Muscle layer of duodenum (tissue), 2 donors: ENCODE results near the gene OR52N4.

Source experiments
- H3K27ac ChIP-seq: one replicate; pipeline ENCODE4 v1.7.0; 2013; ENCODE audit warnings: mild to moderate bottlenecking, low read length
- H3K27me3 ChIP-seq: one replicate; pipeline ENCODE4 v1.7.0; 2013; ENCODE audit warnings: low read depth, mild to moderate bottlenecking, control low read depth, low read length
- H3K36me3 ChIP-seq, 2 donors: one replicate each; pipeline ENCODE4 v1.7.0; 2013; ENCODE audit warnings: low read length in 2 of 2, control low read depth in 1 of 2, mild to moderate bottlenecking in 1 of 2; ENCODE audit not compliant: insufficient read depth in 2 of 2, control insufficient read depth in 1 of 2
- H3K4me1 ChIP-seq, 2 donors: one replicate each; pipeline ENCODE4 v1.7.0; 2013; ENCODE audit warnings: low read length in 2 of 2, mild to moderate bottlenecking in 2 of 2, control low read depth in 1 of 2, moderate library complexity in 1 of 2; ENCODE audit not compliant: insufficient read depth in 2 of 2, control insufficient read depth in 1 of 2
- H3K4me3 ChIP-seq, 2 donors: one replicate each; pipeline ENCODE4 v1.7.0; 2013; ENCODE audit warnings: low read length in 2 of 2, low read depth in 1 of 2, mild to moderate bottlenecking in 1 of 2
- H3K9me3 ChIP-seq, 2 donors: one replicate each; pipeline ENCODE4 v1.7.0; 2013; ENCODE audit warnings: low read length in 2 of 2, control low read depth in 1 of 2, mild to moderate bottlenecking in 1 of 2; ENCODE audit not compliant: control insufficient read depth in 1 of 2
- donor health status: healthy.

The OR52N4 gene

GRCh38 chr11:5737670-5738392, 16.2 kb upstream of the OR52N4 start:
- no peak overlapping the region for H3K4me3 ChIP-seq
- no peaks in the 10 kb centered on the region for H3K27me3 ChIP-seq
- H3K27ac ChIP-seq = no peak overlapping the region
- no peaks in the 10 kb centered on the region for H3K4me1 ChIP-seq
- no peaks in the 10 kb centered on the region for H3K36me3 ChIP-seq
- H3K9me3 ChIP-seq = peaks cover 0 to 6% of the 10 kb centered on the region in 2 donors

DNA sequence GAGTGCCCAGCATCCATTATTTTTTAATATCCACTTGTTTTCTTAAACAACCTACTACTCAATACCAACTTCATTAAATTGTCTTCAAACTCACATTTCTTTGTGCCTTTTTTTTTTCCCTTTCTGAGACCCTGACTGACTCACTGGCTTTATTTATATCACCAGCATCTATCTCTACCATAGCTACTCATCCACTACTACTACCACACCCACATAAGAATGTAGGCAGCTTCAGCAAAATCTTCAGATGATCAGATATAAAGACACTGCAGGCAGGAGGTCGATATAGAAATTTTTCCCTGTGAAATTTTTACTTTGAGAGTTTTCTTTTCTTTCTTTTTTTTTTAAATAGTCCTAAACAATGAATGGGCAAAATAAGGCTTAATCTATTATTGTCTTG, 15.6 kb upstream of the OR52N4 start:
- H3K4me1 ChIP-seq = no peaks in the 10 kb centered on the region
- no peaks in the 10 kb centered on the region for H3K27me3 ChIP-seq
- no peaks in the 10 kb centered on the region for H3K36me3 ChIP-seq
- H3K27ac ChIP-seq = no peak overlapping the region
- H3K4me3 ChIP-seq = no peak overlapping the region
- H3K9me3 ChIP-seq = peaks cover 0 to 6% of the 10 kb centered on the region in 2 donors

DNA sequence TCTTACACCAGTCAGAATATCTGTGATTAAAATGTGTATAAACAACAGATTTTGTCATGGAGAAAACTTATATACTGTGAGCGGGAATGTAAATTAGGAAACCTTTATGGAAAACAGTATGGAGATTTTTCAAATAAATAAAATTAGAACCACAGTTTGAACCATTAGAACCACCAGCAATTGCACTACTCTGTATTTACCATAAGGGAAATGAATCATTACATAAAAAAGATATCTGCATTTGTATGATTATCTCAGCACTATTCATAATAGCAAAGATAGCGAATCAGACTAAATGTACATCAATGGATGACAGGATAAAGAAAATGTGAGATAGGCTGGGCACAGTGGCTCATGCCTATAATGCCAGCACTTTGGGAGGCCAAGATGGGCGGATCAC, 7.4 kb upstream of the OR52N4 start:
- Histone ChIP-seq H3K36me3 (no peaks in the 10 kb centered on the region), H3K9me3 (peaks cover 0 to 1% of the 10 kb centered on the region in 2 donors), H3K27ac (no peak overlapping the region), H3K27me3 (no peaks in the 10 kb centered on the region), H3K4me3 (no peak overlapping the region), H3K4me1 (no peaks in the 10 kb centered on the region)

- Histone ChIP-seq H3K4me1 (no peaks in the 10 kb centered on the region), H3K27me3 (no peaks in the 10 kb centered on the region), H3K9me3 (no peaks in the 10 kb centered on the region), H3K27ac (no peak overlapping the region), H3K4me3 (no peak overlapping the region), H3K36me3 (no peaks in the 10 kb centered on the region)
These were observed 4.2 kb upstream of the OR52N4 start for GRCh38 chr11:5749836-5750235.

- no peaks in the 10 kb centered on the region for H3K9me3 ChIP-seq
These were observed 13.0 kb downstream of the OR52N4 start for GRCh38 chr11:5767056-5767455.

DNA sequence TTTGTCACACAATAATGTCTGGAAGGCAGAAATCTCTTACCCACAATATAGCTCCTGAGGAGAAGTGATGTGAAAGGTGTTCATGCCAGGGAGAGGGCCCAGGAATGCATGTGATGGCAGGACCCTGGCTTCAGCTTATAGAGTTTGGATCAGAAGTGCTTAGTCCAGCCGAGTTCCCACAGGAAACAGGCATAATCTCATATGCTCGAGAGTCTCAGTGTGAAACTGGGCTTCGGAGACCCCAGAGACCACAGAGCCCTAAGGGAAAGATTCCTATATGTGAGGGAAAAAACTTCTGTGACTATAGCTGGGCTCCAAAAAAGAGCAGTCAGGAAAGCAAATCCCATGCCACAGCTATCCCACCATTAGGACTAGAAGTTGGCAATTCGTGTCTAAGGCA, 29.2 kb downstream of the OR52N4 start, which contains the start of gene OR52N5:
OR52N5 (minus strand) TSS at position 101 of the 400 bp plus-strand sequence. CDS start 4,721 bp downstream, outside the sequence.
- no peak within 1 kb of the TSS for H3K4me3 ChIP-seq
- H3K27ac ChIP-seq = no peak within 1 kb of the TSS
- H3K36me3 ChIP-seq = no peaks in the 10 kb centered on the region
- H3K9me3 ChIP-seq = no peaks in the 10 kb centered on the region
- H3K4me1 ChIP-seq = no peaks in the 10 kb centered on the region
- no peaks in the 10 kb centered on the region for H3K27me3 ChIP-seq

More at GRCh38 chr11:5767056-5767455, 13.0 kb downstream of the OR52N4 start:
- H3K36me3 ChIP-seq = no peaks in the 10 kb centered on the region
- no peaks in the 10 kb centered on the region for H3K27me3 ChIP-seq
- H3K4me1 ChIP-seq = no peaks in the 10 kb centered on the region
- H3K27ac ChIP-seq = no peak overlapping the region
- no peak overlapping the region for H3K4me3 ChIP-seq

- Histone ChIP-seq H3K36me3 (no peaks in the 10 kb centered on the region), H3K9me3 (no peaks in the 10 kb centered on the region), H3K27me3 (no peaks in the 10 kb centered on the region), H3K4me3 (no peak within 1 kb of the TSS), H3K27ac (no peak within 1 kb of the TSS), H3K4me1 (no peaks in the 10 kb centered on the region)
These were observed 37.1 kb downstream of the OR52N4 start, which contains the start of gene OR52N1 for GRCh38 chr11:5791165-5791564. Gene OR52N1 (minus strand): TSS chr11:5791265. CDS start chr11:5788816, 2,449 bp downstream.

DNA sequence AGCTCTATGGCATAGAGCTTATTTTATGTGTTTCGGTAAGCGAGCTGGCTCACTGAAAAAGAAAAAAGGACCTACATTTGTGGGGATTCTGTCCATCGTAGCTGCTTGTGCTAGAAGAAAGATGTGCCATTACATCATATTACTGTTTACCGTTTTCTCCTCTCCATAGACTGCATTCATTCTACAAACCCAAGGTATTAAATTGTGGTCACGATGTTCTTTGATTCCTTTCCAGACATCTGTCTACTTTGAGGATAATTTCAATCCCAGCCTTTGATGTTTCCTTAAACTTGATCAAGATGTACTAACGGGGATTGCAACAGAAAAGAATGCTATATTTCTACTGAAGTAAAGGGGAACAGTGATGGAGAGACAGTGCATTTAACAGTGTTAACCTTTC, 42.5 kb downstream of the OR52N4 start:
- Histone ChIP-seq H3K4me1 (no peaks in the 10 kb centered on the region), H3K36me3 (no peaks in the 10 kb centered on the region), H3K4me3 (no peak overlapping the region), H3K27ac (no peak overlapping the region), H3K9me3 (no peaks in the 10 kb centered on the region), H3K27me3 (no peaks in the 10 kb centered on the region)

DNA sequence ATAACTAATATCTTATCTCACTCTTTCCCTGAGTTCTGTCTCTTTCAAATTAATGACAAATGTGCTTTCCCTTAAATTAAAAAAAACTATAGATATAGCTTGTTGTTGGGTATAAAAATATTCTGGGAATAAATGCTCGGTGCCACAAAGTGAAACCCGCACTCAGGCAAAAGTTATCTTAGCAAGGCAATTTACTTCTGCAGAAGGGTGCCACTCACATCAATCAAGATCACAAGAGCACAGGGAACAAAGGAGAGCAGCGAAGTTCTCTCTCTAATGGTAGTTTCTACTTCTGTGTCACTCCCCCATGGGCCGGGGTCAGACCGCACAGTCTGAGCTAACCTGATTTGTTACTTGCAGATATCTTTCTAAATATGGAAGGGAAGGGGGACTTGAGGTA, 49.9 kb downstream of the OR52N4 start:
- H3K9me3 ChIP-seq = no peaks in the 10 kb centered on the region
- no peak overlapping the region for H3K4me3 ChIP-seq
- H3K36me3 ChIP-seq = no peaks in the 10 kb centered on the region
- peaks cover 0 to 9% of the 10 kb centered on the region in 2 donors for H3K4me1 ChIP-seq
- H3K27me3 ChIP-seq = no peaks in the 10 kb centered on the region
- no peak overlapping the region for H3K27ac ChIP-seq
